Tibial artery (tissue), 4 donors: ENCODE measurements around the gene LYRM4.

Experiments used
- DNase-seq, 2 donors: peaks; one replicate each; pipeline ENCODE4 v3.0.0-alpha.2; 2019
- H3K27ac ChIP-seq, 2 donors: fragments of 200-600 bp; sonication (generic) in 1 of 2; 1 replicate in 1 of 2; 2 replicates in 1 of 2; pipeline ENCODE4 v1.5.1; 2018 to 2019; ENCODE audit warnings: mild to moderate bottlenecking in 1 of 2
- H3K27me3 ChIP-seq, 2 donors: fragments of 200-600 bp; sonication (generic) in 1 of 2; one replicate each; pipeline versions ENCODE4 v1.5.1 to v1.6.0; 2016 to 2019
- H3K36me3 ChIP-seq, 3 donors: fragments of 200-600 bp; sonication (generic) in 2 of 3; one replicate each; pipeline ENCODE4 v1.5.1; 2016 to 2019; ENCODE audit warnings: mild to moderate bottlenecking in 2 of 3
- H3K4me1 ChIP-seq, 4 donors: fragments of 200-600 bp; sonication (generic) in 2 of 4; 1 replicate in 3 of 4; 2 replicates in 1 of 4; pipeline ENCODE4 v1.5.1; 2016 to 2019
- H3K4me3 ChIP-seq, 2 donors: fragments of 200-600 bp; sonication (generic) in 1 of 2; 1 replicate in 1 of 2; 2 replicates in 1 of 2; pipeline ENCODE4 v1.5.1; 2018 to 2019; ENCODE audit warnings: mild to moderate bottlenecking in 2 of 2
- H3K9me3 ChIP-seq, 3 donors: fragments of 200-600 bp; sonication (generic) in 1 of 3; one replicate each; pipeline ENCODE4 v1.5.1; 2016 to 2019
- intact Hi-C: fragments of 100-400 bp; cut with DNase I; formaldehyde crosslinking; loops from one replicate; pipeline ENCODE4 v1.15.0; 2023; ENCODE audit warnings: low total_unique reads
- TF ChIP-seq, protein P1 (sequence below), 2 experiments: fragments of 200-600 bp in 1 of 2; fragments of 450-650 bp in 1 of 2; IDR thresholded peaks; one replicate each; pipeline ENCODE4 v1.5.1; 2017 to 2019; ENCODE audit warnings: antibody characterized with exemption in 2 of 2, mild to moderate bottlenecking in 1 of 2, moderate library complexity in 1 of 2

The LYRM4 gene

DNA sequence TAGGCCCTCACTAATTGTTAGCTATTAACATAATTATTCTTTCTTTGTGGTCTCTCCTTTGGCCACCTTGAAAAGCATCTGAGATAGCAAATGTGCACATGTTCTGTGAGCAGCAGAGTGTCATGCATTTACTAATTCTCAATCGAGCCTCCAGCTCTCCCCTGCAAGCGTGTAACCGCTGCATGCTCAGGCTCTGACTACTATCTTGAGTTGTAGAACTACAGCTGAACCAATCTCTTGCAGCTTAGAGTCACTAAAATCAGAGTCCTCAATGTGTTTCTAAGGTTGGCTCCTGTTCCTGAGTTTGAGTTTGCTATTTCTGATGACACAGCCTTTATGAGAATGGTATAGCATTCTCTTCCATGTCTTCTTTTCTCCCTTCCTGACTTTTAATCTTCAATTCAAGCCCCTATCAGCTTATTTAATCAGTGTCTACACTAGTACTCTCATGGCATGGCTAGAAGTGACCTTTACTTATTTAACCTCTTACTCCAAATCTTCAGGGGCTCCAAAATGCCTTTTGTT is 110.1 kb downstream of the LYRM4 start:
- Histone ChIP-seq H3K4me3 (no peak overlapping the region), H3K4me1 (no peaks in the 10 kb centered on the region), H3K27me3 (no peaks in the 10 kb centered on the region), H3K9me3 (no peaks in the 10 kb centered on the region), H3K27ac (no peak overlapping the region), H3K36me3 (no peaks in the 10 kb centered on the region)
- TF ChIP-seq, protein P1, sequence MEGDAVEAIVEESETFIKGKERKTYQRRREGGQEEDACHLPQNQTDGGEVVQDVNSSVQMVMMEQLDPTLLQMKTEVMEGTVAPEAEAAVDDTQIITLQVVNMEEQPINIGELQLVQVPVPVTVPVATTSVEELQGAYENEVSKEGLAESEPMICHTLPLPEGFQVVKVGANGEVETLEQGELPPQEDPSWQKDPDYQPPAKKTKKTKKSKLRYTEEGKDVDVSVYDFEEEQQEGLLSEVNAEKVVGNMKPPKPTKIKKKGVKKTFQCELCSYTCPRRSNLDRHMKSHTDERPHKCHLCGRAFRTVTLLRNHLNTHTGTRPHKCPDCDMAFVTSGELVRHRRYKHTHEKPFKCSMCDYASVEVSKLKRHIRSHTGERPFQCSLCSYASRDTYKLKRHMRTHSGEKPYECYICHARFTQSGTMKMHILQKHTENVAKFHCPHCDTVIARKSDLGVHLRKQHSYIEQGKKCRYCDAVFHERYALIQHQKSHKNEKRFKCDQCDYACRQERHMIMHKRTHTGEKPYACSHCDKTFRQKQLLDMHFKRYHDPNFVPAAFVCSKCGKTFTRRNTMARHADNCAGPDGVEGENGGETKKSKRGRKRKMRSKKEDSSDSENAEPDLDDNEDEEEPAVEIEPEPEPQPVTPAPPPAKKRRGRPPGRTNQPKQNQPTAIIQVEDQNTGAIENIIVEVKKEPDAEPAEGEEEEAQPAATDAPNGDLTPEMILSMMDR (IDR thresholded peaks at IDR 0.05): no peak
- DNase-seq: no peak
- intact Hi-C loops: no loop called here

- no peak overlapping the region for H3K4me3 ChIP-seq
- no peaks in the 10 kb centered on the region for H3K9me3 ChIP-seq
- H3K4me1 ChIP-seq: no peaks in the 10 kb centered on the region
- DNase-seq: no peak
- TF ChIP-seq, protein P1 (IDR thresholded peaks at IDR 0.05): no peak
- intact Hi-C loops: loop anchor here (10.0 kb wide), 2 partner anchors 65 to 1395 kb away; no protein-coding TSS in a partner anchor
- no peaks in the 10 kb centered on the region for H3K27me3 ChIP-seq
- H3K36me3 ChIP-seq: no peaks in the 10 kb centered on the region
- no peak overlapping the region for H3K27ac ChIP-seq
Measured at GRCh38 chr6:5149891-5150290, 110.9 kb downstream of the LYRM4 start.

GRCh38 chr6:5149159-5149704 is 111.5 kb downstream of the LYRM4 start:
- intact Hi-C loops: loop anchor here (10.0 kb wide), 2 partner anchors 66 to 1396 kb away; no protein-coding TSS in a partner anchor
- Histone ChIP-seq H3K4me3 (no peak overlapping the region), H3K4me1 (no peaks in the 10 kb centered on the region), H3K27ac (no peak overlapping the region), H3K36me3 (no peaks in the 10 kb centered on the region), H3K9me3 (no peaks in the 10 kb centered on the region), H3K27me3 (no peaks in the 10 kb centered on the region)
- TF ChIP-seq, protein P1 (IDR thresholded peaks at IDR 0.05): no peak
- no peak for DNase-seq

GRCh38 chr6:5146398-5146797 is 114.4 kb downstream of the LYRM4 start:
- TF ChIP-seq, protein P1 (IDR thresholded peaks at IDR 0.05): no peak
- Histone ChIP-seq H3K9me3 (no peaks in the 10 kb centered on the region), H3K27ac (no peak overlapping the region), H3K4me1 (no peaks in the 10 kb centered on the region), H3K27me3 (no peaks in the 10 kb centered on the region), H3K4me3 (no peak overlapping the region), H3K36me3 (no peaks in the 10 kb centered on the region)
- intact Hi-C loops: loop anchor here (10.0 kb wide), 2 partner anchors 68 to 1398 kb away; no protein-coding TSS in a partner anchor
- DNase-seq: no peak

DNA sequence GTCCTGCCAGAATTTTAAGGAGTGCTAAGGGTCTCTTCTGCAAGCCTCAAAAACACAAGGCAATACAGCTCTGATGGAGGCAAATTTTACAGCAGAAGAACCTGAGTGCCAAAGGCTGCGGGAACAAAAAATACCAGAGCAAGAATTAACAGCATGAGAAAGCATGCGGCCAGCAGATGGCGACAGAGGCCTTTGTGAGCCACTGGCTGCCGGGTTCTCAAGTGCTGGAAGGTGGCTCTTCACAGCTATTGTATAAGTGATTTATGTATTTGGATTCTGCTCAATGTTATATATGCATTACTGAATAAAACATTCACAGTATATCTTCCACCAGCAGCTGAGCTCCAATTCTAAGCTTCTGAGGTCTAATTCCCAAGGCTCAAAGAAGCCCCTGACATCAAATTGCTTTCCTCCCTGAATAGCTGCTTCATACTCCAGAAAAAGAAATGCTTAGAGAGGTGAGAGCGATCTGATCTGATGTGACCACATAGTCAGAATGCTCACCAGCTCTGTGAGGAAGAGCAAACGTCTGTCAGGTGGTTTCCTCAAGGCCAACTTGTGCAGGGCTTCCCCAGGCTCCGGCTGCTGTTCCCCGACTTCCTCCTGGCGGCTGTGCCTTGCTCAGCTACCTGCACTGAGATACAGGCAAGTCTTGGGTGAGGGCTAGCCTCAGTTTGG is 117.0 kb downstream of the LYRM4 start:
- no peak overlapping the region for H3K4me3 ChIP-seq
- intact Hi-C loops: loop anchor here (10.0 kb wide), 2 partner anchors 71 to 1401 kb away; no protein-coding TSS in a partner anchor

More for the DNA sequence above, 117.0 kb downstream of the LYRM4 start:
- TF ChIP-seq, protein P1 (IDR thresholded peaks at IDR 0.05): peak; percentile 87 to 92
- DNase-seq: peak; percentile 86 to 89
- no peaks in the 10 kb centered on the region for H3K36me3 ChIP-seq
- H3K27me3 ChIP-seq: no peaks in the 10 kb centered on the region
- no peaks in the 10 kb centered on the region for H3K9me3 ChIP-seq
- H3K27ac ChIP-seq: no peak overlapping the region
- H3K4me1 ChIP-seq: no peaks in the 10 kb centered on the region
